Cerebellar cortex (tissue), 1 donor: ENCODE data around the gene EPHB3.
"Not testable (repeated sequence)": the region's sequence is repeated elsewhere in the genome, so short reads cannot be mapped to it uniquely, and the experiment has no call there.

Experiments used
- DNase-seq: peaks from one replicate; pipeline ENCODE4 v3.0.0-alpha.2; 2015; ENCODE audit warnings: low spot score

EPHB3 gene

DNA sequence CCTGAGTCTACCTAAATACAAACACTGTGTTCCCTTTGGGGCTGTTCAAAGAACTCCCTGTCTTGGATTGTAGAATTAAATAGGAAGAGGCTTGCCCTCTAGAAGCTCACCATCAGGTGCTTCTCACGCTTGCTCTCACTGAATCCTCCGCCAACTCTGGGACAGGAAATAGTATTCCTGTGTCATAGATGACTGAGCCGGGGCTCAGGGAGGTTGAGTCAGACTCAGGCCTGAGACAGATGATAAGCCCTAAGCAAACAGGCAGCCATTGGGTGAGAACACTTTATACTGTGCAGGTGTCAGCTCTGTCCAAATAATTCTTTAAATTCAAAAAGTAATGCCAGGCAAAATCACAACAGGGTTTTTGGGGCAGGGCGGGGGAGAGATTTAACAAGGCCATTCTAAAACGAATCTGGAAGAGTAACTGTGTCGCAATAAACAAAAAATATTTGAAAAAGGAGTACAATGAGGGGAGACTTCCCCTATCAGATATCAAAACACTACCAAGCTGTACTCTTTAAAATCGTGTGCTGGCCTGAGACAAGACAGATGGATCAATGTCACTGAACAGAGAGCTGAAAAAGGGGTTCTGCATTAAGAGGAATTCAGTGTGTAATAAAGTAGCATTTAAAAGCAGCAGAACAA is 59.0 kb downstream of the EPHB3 start:
- no peak for DNase-seq

GRCh38 chr3:184622156-184622555 is 60.6 kb downstream of the EPHB3 start:
- DNase-seq, result not testable (repeated sequence)

GRCh38 chr3:184626923-184627322 is 65.3 kb downstream of the EPHB3 start:
- DNase-seq, result no peak

DNA sequence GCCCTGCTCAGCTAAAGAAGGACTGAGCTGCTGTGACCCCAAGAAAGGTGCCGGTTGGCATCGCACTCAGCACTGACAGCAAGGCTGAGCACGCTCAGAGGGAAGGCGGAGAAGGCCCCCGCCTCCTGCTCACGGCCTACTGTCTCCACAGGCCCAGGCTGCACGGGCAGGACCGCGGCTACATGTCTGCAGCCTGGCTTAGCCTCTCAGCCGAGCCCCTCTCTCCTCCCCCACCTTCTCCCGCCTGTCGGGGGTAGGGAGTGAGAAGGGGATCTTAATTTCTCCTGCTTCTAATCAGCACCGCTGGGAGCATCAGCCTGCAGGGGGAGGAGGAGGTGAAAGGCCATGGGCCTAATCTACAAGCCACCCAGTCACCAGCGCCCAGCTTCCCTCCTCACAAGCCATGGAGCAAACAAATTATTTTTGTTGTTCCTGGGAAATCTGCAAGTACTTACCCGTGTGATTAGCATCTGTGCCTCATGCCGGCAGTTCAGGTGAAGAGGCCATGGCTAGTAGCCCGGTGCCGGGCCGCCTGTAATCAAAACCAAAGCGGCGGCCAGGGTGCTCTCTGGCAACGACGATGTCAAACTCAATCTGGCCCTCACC is 68.1 kb downstream of the EPHB3 start:
- DNase-seq, result no peak

DNA sequence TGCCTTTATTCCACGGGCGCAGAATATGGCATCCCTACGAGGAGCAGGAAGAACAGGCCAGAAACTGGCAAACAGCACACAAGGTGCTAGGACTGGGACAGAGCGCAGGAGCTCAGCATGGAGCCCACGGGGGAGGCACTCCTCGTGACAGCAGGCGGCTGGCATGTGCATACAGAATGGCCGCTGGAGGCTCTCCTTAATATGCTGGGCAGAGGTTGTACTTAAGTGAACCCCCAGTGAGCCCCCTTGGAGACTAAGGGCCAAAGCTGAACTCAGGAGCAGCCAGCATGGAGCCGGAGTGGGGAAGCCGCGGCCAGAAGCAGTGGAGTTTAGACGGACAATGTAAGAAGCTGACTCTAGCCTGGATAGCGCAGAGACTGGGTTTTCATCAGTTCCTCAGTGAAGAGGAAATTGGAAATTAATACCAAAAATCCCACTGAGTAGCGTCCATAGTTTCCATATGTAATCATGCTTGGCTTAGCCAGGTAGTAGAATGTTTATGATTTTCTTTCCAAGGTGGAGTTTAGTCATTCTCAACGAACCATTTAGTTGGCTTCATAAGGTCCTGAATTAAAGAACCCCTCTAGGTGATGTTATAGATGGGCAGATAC is 69.4 kb downstream of the EPHB3 start:
- DNase-seq, result no peak

DNA sequence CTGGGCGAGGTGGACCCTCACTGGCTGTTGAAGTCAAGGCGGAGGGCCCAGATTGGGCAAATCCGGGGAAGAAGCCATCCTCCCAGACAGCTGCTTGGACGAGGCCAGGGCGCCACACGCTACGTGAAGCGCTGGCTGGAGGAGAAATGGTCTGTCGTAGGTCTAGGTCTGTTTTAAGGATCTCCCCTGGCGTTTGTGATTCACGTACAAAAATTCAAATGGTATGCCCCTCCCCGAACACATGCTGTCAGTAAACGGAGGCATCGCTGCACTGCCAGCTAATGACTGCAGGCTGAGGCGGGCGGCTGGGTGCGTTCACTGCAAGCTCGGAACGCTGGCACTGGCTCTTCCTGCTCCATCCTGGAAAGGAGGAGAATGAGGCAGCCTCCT is 69.9 kb downstream of the EPHB3 start:
- DNase-seq, result no peak
